Raji (cell line): Measurements from ENCODE around the gene COL15A1.

ENCODE experiments used
- POLR2A ChIP-seq: IDR thresholded peaks from 2 replicates; pipeline ENCODE4 v1.6.1; 2011; ENCODE audit warnings: low read depth, low read length, control low read depth; ENCODE audit not compliant: insufficient read depth

The COL15A1 gene

GRCh38 chr9:98933890-98934289 is 9.8 kb upstream of the COL15A1 start:
- TF ChIP-seq POLR2A = no peak

DNA sequence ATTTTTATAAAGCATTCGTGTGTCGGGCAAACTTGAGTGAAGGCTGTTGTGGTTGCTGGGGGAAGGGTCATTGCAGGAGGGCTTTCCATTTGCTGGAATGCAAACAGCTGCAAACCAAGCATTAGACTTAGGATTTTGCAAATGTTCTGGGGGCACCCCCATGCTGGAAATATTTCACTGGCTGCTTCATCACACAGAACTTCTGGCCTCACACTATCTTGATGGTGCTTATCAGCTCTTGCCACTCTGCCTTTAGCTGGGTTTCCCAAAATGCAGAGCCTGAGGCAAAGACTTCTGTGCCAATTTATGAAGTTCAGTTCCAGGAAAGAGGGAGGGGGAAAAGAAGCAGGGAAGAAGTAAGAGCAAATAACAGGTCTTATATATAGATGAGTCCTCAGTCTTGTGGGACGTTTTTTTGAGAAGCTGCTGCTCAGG is 8.6 kb upstream of the COL15A1 start:
- TF ChIP-seq POLR2A = no peak

GRCh38 chr9:98940276-98940675 is 3.4 kb upstream of the COL15A1 start:
- no peak for TF ChIP-seq POLR2A

GRCh38 chr9:98941946-98942523 is 1.7 kb upstream of the COL15A1 start:
- TF ChIP-seq POLR2A = no peak

DNA sequence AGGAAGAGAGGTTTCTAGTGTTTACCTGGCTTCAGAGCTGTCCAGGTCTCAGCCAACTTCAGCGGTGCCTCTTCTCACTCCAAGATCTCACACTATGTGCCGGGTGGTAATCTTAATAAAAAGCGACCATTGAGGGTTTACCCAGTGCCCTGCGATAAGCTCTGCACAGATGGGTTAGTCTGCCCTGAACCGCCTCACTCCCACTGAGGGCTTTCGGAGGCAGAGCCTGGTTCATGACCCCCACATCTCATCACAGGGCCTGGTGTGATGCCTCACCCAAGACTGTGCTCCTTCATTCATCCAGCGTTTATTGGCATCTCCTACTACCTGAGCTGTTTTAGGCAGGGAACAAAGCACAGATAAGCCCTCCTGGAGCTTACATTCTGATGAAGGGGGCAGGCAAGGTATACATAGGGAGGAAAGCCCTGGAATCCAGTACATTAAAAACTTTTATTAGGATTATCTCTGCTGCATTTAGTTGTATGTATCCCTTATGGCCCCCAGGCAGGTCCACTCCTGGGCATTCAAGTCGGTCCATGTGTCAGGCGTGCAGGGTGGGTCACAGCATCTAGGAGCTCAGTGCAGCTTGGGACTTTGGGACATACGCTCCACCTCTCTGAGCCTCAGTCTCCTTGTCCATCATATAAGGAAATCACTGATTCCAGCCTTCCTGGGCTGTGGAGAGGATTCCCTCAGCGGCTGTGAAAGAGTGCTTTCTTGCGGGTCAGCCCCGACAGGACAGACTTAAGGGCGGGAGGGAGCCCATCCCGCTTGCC is 613 bp upstream of the COL15A1 start:
- TF ChIP-seq POLR2A = no peak

- TF ChIP-seq POLR2A = no peak
Observed at GRCh38 chr9:98944057-98944733, 488 bp downstream of the COL15A1 start.

GRCh38 chr9:98944734-98945074 is 997 bp downstream of the COL15A1 start:
- TF ChIP-seq POLR2A = no peak

- no peak for TF ChIP-seq POLR2A
Observed at GRCh38 chr9:98949565-98949964, 5.9 kb downstream of the COL15A1 start.

- no peak for TF ChIP-seq POLR2A
Observed at GRCh38 chr9:98950262-98950661, 6.6 kb downstream of the COL15A1 start.

DNA sequence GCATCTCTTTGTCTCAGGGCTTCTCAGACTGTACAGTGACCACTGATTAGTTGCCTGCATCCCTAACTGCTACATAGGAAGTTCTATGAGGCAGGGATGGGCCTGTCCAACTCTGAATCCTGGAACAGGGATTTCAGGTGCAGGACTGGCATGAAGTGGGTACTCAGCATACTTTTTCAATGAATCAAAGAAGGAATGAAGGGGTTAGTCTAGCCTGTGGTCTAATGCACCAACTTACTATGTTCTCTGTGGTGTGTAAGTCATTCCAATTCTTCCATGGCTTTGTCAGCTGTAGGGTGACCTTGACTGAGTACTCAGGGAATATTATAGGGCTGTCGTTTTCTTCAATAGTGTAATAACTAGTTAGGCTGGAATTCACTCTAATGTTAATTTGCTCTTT is 8.3 kb downstream of the COL15A1 start:
- TF ChIP-seq POLR2A = no peak

- no peak for TF ChIP-seq POLR2A
Observed at GRCh38 chr9:98953581-98954243, 10.0 kb downstream of the COL15A1 start.

- TF ChIP-seq POLR2A = no peak
Observed at GRCh38 chr9:98954244-98954610, 10.5 kb downstream of the COL15A1 start.

DNA sequence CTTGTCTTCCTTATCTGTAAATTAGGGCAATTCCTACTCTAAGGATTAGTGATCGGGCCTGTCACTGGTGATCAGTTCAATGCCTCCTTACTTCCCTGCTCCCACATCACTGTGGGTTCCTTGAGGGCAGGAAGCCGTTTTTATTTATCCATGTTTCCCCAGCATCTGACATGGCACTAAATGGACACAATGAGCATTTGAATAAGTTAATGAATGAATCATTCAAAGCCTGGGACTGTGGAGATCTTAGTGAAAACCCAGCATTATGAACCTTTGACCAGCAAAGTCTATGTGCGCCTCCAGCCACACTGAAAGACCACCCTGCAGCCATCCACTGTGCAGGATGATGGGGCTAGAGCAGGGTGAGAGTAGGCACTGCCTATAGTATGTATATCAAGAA is 11.6 kb downstream of the COL15A1 start:
- no peak for TF ChIP-seq POLR2A

DNA sequence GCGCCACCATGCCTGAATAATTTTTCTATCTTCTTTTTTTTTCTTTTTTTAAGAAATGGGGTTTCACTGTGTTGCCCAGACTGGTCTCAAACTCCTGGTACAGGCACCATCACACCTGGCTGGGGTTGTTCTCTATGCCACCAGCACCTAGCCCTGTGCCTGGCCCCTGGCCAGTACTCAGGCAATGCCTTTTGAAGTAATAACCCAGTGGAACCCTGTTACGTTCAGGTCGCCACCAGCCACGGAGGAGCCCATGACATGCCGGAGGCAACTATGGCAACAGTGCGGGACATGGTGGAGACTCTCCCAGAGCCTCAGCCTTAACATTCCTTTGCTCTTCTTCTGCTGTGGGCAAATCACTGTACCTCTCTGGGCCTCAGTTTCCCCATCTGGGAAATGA is 14.1 kb downstream of the COL15A1 start:
- TF ChIP-seq POLR2A = no peak

DNA sequence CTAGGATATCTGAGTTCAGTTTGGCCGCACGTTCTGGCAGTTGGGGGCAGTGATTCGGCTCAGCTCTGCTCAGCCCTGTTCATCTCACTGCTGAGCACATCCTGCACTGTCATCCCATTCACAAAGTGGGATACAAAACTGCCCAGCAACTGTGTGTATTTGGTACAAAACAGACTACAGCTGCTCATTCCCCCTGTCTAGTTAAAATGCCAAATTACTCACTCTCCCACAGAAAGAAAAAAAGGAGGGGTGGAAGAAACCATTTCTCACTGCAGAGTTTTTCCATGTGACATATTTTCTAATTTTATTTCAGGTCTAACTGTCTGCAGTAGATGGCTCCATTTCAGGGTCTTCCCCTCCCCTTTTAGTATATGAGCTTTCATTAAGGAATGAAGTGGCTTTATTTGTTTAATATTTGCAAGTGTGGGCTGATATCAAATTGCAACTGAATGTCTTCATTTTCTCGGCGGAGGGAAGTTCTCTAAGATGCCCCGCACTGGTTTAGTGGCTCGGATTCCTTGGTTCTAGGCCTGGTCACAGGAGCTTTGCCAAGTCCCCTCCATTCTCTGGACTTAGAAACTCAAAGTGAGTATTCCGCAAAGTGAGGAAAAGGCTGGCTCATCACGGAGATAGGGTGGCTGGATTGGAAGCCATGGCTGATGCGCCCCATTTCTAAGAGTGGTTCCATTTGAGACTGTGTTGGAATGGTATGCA is 14.7 kb downstream of the COL15A1 start:
- TF ChIP-seq POLR2A = no peak

DNA sequence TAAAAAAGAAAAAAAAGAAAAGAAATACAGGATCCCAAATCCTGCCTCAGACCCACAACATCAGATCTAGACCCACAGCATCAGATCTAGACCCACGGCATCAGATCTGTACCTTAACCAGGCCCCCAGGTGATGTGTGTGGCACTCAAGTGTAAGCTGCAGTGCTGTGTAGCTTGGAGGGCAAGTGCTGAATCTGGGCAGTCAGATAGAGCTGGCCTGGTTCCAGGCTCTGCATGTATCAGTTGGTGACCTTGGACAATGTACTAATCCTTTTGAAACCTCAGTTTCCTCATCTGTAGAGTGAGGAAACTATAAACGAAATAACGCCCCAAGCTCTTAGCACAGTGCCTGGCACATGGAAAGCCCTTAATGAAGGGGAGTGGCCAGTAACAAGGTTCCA is 16.7 kb downstream of the COL15A1 start:
- TF ChIP-seq POLR2A = no peak
